G401.6 (cell line): Measurements from ENCODE around the gene NEUROG3.
"Not testable (repeated sequence)": the region's sequence is repeated elsewhere in the genome, so short reads cannot be mapped to it uniquely, and the experiment has no call there.

Experiments used
- FAIRE-seq: peaks from 2 replicates; lab custom pipeline; 2012; peaks lifted over from hg19 to GRCh38; lab: Jason Lieb, UNC

NEUROG3 gene

DNA sequence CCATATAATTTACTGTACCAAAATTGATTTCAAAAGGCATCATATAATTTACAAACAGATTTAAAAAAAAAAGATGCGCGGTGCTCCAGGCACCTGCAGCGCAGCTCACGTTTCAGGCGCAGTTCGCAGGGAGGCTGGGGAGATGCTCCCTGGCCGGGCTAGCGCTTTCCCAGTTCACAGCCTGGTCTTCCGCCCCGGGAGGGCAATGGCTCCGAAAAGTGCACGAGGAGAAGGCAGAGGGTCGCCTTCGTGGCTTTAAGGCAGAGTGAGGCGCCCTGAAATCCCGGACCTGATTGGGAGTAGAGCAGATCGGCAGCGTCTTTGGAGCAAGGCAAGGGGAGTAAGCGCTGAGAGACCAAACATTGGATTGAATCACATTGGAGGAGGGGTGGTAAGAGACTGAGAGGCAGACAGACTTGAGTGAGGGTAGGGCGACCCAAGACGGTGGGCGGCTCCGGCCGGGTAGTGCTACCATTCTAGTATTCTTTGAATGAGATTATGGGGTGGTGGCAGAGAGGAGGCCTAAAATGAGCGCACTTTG, 1.5 kb downstream of the NEUROG3 start:
- FAIRE-seq, result no peak

DNA sequence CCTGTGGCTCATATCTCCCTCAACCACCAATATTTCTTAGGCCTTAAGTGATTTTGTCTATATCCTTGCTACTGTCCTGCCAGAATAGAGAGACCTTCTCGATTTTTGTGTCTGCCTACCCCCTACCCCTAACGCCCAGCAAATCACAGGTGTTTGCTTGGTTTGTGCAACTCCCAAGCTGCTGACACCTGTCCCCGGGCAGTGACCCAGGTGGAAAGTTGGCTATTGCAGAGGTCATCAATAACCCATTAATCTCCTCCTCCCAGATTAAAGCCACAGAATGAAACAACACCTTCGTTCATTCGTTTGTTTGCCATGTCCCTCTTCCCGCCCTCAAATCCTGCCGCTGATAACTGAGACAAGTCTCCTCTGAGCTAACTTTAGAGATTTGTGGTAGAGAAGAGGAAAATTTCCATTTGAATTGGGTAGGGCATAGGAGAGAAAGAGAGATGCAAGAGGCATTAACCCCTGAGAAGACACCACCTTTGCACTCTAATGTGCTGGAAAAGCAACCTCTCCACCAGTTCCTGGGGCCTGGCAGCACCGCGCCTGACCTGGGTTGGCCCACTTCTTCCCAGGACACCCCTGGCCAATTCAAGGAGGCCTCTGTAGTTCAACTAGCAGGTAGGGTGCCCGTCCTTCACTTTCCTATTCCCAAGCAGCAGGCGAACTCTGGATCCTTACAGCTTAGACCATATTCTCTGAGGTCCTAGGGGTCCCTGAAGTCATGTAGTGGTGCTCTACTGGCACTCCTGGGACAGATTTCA, 3.0 kb downstream of the NEUROG3 start:
- FAIRE-seq, result no peak

DNA sequence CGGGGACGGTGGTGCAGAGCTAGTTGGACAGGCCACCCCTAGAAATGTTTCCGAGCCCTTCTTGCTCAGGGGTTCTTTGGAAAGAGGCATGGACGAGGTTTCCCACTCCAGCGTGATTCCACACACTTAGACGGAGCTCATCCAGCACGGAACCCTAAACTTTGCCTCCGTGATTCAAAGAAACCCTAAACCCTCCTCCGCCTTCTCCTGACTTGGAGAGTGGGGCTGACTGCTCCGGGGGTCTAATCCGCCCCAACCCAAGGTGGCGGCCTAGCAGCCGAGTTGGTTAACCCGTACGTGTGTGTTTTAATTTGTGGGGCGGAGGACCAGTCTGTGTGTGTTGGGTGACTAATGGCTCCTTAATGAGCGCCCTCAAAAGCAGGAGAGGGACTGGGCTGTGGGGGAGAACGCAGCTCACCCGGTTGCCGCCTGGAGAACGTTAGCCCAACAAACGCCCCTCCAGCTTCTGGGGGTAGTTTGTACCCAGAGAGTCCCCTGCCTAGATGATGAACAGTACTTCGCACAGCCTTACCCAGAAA, 3.8 kb downstream of the NEUROG3 start:
- FAIRE-seq, result no peak

GRCh38 chr10:69568472-69569395, 4.5 kb downstream of the NEUROG3 start:
- no peak for FAIRE-seq

DNA sequence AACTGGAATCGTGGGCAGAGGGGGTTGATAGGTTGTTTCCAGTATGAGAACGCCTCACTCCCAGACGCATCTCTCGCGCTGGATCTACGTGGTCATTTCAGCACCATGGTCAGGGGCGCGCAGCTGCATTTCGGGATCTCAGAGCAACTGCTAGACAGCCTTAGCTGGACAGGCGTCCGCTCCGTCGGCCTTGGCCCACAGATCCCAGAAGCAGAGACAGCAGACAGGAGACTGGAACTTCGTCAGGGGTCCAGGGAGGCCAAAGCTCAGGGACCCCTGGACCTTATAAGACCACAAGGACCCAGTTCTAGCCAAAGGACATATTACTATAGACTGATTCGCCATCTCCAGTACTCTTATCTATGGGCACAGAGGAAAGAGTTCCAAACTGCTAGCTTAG, 5.3 kb downstream of the NEUROG3 start:
- no peak for FAIRE-seq

DNA sequence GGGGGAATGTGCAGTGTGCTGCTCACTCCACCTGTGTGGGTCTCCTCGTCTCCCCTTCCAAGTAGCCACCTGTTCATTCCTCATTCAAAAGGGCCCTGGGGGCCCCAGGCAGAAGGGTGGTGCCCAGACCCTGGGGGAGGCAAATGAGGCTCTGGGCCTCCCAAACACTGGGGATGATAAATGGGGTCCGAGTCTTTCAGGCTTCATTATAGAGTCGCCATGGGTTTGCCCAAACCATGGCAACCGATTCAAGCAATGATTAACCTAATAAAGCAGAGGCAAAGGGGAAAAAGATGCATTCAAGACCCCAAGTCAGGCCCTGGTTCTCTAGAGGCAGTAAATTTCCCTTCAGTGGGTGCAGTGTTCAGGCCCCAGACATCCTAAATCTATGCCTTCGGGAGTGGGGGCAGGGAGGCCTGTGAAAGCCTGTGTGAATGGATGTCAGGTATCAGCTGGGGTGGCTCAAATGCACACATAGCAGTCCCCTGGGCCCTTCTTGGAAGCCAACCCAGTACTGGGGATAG, 10.4 kb downstream of the NEUROG3 start:
- no peak for FAIRE-seq

- no peak for FAIRE-seq
Measured at GRCh38 chr10:69559525-69559924, 13.7 kb downstream of the NEUROG3 start.

DNA sequence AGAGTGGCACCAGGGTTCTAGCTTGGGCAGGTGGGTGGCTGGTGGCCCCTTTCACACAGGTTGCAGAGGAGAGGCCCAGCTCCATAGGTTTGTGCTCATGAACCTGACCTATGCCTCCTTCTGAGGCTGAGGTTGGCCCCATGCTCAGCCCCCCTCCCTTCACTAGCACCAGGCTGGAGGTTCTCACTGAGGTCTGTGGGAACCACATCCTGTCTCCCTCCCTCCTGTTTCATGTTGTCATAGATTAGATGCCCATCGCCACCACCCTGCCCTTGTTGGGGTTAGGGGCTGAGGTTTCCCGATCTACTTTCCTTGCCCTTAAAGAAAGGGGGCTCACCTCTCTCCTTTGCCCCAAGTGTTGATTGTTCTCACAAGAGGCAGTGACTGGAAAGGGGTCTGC, 14.7 kb downstream of the NEUROG3 start:
- no peak for FAIRE-seq

DNA sequence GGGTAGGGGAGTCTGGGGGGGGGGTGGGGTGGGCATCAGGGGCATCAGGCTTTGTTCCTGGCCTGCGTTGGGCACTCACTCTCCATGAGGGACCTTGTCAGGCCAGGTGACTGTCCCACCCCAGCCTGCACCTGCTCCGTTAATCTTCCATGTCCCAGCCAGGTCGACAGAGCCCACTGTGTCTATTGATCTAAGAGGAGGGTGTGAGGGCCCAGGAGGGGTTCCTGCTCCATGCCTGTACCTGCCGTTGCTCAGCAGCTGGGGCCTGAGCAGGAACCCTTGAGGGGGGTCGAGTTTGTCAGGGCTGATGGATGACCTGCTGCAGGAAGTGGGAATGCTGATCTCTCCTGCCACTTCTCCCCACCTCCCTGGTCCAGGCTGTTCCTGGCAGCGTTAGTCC, 18.6 kb downstream of the NEUROG3 start:
- no peak for FAIRE-seq

DNA sequence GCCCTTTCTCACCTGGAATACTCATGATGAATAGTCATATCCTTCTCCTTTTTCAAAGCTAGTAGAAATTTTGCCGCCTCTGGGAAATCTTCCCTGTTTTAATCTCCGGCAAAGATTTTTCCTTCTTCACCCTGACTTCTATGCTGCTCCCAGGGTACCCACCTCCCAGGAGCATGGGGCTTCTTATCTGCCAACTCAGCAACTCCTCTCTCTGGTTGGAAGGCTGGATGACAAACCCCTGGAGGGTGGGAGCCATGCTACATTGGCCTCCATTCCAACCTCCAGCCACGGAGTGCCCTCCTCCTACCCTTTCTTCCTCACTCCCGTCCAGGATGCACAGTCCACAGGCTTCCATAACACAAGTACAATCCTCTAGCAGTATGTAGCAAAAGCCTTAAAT, 19.9 kb downstream of the NEUROG3 start:
- FAIRE-seq, result no peak

- FAIRE-seq, result no peak
Measured at GRCh38 chr10:69552268-69552667, 21.0 kb downstream of the NEUROG3 start.

GRCh38 chr10:69549959-69550358, 23.3 kb downstream of the NEUROG3 start:
- no peak for FAIRE-seq

GRCh38 chr10:69541463-69541862, 31.8 kb downstream of the NEUROG3 start:
- FAIRE-seq, result no peak

DNA sequence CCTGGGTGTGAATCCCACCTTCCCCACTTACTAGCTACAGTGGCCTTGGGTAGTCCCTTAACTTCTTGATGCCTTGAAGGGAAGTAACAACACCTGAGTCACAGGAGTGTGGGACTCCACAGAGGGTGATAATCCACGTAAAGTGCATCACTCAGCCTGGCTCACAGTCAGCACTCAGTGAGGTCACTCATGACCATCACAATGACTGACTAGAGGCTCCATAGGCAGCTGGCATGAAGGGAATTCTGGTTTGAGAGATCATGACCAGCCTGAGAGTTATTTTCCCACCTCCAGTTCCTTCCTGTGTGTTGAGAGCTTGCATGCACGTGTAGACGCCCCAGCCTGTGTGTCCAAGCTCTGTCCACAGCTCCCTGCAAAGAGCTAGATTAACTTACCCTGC, 34.8 kb downstream of the NEUROG3 start:
- FAIRE-seq, result no peak

DNA sequence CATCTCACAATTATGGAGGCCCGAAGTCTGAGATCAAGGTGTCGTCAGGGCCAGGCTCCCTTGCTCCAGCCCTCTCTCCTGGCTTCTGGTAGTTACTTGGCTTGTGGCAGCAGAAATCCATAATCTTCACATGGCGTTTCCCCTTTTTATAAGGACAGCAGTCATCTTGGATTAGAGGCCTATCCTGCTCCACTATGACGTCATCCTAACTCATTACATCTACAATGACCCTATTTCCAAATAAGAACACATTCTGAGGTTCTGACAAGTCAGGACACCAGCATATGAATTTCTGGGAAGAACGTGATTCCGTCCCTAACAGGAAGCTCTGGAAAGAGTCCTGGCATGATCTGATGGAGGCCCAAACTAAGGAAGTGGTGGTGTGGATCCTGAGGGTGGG, 35.8 kb downstream of the NEUROG3 start:
- FAIRE-seq, result no peak

GRCh38 chr10:69536521-69536920, 36.7 kb downstream of the NEUROG3 start:
- not testable (repeated sequence) for FAIRE-seq

DNA sequence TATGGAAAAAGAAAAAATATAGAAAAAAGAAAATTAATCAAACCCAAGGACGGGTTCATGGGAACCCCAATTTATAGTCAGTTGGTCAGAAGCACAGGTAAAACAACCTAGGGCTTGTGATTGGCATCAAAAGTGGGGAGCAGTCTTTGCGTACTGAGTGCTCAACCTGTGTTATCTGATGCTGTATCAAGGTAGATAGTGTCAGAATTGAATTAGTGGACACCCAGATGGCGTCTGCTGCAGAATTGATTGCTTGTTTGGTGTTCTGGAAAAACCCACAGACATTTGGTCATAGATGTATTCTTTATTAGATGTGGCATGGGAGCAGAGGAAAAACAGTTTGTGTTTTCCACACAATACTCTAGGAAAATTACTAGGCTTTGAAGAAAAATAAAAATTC, 39.6 kb downstream of the NEUROG3 start:
- FAIRE-seq, result no peak

- FAIRE-seq, result no peak
Measured at GRCh38 chr10:69527961-69528360, 45.3 kb downstream of the NEUROG3 start.
